ENCODE measurements around the gene PTER.

PTER gene

DNA sequence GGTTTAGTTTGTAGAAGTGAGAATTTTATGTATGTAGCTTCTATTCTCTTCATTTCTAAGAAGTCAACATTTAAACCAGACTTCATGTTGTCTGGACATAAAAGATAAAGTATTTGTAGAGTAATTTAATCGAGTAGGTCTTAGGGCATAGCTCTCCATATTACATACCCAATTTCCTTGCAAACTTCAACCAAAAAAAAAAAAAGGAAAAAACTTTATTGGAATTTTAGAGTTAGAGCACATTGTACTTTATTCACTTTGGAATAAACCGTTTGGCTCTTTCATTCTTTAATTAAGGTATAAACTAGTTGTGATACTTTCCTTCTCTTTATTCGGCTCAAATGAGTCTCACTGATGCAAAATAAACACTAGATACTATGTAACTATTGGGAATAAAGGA, 36.0 kb downstream of the PTER start:
- DNase-seq, result no peak

DNA sequence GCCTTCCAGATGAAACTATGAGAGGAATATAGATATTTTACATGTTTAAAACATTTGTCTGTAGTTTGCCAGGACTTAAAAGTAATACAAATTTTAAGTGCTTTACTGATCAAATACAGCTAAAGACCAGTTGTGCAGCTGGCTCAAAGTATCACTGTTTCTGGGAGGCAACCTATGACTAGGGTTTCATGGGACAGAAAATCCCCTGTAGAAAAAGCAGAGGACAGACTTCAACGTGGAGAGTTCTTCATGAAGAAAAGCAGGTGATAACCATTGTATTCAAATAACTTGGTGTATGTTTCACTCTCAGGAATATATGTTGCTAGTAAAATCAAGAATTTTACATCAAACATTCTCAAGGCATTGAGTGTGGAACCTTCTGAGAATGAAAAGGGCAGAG, 40.9 kb downstream of the PTER start:
- DNase-seq, result no peak

DNA sequence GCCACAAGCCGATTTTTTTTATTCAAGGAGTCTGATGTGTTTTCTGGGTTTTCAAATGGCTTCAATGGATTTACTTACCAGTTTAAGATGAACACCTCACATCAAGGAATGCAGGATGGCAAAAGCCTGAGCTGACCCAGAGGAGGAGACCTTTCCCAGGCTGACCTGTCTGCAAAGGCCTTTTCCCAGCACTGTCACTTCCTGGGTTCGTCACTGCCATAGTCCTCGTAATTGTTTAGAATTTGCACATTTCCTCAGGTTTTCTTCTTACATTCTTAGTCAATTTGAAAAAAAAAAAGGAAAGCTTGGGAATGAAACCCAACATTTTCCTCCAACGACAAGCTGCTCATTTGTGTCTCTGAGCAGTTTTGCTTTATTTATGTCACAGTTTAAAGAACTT, 42.0 kb downstream of the PTER start:
- DNase-seq, result no peak

DNA sequence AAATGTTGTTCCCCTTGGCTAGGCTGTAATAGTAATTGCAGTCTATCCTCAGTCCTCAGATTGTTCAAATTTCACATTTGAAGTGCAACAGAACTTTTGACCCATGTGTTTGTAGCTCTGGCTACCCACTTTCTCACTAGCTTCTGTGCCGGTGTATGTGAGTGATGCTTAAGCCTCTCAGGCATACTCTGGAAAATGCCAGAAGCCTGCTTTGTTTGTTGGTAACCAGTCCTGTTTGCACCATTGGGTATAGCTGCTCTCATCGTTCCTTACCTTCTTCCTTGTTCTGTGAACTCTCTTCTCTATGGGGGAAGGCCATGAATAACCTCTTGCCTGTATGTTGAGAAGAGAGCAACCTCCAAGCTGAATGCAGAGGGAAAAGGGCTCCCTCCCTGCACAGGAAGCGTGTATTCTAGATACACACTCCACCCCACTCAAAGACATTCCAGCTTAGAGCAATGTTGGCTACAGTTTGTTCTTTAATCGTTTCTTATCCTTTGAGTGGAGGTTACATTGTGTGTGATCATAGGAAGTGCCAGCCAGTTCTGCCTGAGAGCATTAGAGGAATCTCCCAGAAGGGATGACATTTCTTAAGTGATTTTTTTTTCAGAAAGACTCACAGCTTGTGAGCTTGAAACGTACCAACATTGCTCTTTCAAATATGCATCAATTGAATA, 44.4 kb downstream of the PTER start:
- no peak for DNase-seq

DNA sequence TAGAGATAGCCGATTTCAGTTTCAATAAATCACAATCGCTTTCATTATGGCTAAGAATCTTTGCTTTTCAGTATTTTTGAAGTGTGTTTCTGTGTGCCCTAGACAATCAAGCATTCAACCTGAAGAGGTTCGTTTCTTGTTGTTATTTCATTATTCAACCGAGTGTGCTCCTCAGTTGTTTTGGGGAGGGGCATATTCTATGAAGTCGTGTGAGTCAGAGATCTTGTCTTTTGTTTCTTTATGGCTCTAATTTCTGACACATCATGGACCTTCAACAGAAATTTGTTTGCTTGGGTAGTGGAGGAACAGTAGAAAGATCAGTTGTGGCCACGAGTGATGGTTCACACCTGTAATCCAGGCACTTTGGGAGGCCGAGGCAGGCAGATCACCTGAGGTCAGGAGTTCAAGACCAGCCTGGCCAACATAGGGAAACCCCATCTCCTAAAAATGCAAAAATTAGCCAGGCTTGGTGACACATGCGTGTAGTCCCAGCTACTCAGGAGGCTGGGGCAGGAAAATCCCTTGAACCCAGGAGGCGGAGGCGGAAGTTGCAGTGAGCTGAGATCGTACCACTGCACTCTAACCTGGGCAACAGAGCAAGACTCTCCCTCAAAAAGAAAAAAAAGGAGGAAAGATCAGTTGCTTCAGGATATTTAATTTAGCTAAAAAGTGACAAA, 46.6 kb downstream of the PTER start:
- no peak for DNase-seq

DNA sequence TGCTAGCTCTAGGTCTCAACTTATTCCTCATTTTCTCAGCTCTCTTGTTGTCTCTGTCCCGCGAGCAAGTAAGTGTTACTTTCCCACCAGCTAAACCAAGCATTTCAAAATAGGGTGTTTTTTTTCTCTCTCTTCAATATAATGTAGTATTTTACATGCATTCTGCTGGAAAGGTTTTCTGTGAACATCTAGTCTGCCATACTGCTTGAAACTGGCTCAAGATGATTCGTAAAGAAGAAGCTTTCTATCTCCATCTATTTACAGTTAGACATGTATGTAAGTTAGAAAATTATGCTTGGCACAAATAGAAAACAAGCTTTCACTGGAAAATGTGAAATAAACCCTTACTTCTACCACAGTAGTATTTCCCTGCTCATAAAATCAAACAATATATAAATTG, 53.7 kb downstream of the PTER start:
- no peak for DNase-seq

DNA sequence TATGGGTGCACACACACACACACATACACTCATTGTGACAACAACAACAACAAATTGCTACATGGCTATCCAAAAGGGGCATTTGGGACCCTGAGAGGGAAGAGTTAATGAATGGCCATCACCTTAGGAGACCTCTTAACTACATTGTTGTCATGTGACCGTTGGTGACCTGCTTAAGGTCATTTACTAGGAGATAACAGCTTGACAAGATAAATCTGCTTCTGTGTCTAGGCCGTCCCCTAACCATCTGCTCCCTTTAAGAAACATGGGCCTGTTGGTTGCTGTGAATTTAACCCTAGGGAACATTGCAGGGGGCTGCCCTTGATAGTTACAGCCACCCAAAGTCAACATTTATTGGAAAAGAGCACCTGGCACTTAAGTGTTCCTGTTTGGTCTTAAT, 55.1 kb downstream of the PTER start:
- DNase-seq, result no peak

DNA sequence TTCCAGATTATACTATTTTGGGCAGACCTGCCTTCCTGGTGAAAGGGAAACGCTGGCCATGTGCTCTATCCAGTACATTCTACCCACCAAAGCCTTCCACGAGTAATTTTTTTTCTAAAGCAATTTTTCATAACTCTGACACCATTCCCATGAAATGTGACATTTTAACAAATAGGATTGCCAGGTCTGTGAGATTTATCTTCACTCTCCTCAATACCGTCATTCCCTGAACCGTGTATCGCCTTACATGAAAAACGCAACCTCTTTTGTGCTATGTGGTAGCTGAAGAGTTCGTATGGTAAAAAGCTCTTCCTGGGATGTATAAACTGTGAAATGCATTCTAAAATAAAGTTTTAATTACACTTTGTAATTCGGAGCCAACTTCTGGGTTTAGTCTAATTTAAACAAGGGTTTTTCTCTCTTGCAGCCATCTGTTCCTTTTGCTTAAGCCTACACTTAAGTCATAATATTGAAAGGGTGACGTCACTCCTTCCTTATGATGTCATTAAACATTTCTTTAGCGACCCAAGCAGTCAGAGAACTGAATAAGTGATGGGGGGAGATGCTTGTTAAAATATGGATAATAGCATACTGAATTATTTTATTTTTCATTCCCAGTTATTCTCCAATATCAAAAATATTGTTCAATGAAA, 57.2 kb downstream of the PTER start:
- no peak for DNase-seq

DNA sequence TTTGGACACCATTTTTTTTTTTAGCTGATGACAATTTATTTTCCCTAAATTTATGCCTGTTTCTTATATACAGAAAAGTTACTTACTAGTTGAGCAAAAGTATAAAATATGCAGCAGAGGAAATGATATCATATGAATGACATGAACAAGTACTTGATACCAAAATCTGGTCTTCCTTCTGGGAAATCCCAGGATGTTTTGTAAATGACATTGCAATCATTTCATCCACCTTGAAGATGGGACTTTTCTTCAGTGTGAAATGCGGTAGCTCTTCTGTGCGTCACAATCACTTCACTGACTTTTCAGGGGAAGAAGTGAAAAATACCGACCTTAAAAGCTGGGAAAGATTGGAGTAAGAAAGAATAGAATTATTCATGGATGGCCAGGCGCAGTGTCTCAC, 61.1 kb downstream of the PTER start:
- no peak for DNase-seq

DNA sequence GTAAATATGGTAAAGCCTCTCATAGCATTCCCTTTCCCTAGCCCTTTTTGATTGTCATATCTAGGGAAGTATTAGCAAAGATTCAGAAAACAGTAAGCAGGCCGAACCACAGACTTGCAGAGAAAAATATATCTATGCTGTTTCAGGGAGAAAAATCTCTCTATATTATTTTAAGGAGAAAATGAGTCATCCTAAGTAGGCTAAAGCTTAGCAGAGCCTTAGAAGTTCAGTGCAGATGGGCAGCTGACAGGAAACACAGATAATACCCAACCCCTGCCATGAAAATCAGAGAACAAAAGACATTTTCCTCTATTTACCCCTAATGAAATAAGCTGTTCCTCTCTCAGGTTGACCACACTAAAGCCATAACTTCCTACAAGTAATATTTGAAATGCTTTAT, 68.4 kb downstream of the PTER start:
- DNase-seq, result no peak

DNA sequence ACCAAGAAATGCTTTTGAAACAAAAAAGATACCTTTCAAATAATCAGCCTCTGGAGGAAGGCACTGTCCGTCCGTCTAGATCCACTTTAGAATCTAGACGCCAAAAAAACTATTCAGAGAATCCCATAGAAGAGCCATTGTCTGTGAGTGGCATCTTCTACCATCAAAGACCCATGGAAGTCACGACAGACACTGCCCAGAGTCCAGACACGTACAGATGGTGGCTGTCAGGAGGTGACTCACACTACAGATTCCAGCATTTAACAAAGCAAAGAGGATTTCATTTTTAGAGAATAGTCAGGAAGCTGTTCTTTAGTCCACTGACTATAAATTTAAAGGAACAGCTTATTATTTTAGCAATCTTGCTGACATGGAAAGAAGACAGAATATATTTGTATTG, 73.2 kb downstream of the PTER start:
- peak in 1 of 14 donors; percentile 18 for DNase-seq

DNA sequence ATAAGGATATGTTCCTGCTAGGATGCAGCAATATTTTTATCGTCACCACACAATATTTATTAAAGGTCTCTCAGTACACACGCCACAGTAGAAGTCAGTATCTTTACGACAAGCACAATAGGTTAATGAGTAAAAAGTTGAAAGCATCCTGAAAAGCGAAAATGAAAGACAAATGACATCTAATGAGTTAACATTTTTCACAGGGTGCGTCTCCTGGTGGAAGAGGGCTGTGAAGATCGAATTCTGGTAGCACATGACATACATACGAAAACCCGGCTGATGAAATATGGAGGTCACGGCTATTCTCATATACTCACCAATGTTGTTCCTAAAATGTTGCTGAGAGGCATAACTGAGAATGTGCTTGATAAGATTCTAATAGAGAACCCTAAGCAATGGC, 74.0 kb downstream of the PTER start:
- DNase-seq, result no peak

DNA sequence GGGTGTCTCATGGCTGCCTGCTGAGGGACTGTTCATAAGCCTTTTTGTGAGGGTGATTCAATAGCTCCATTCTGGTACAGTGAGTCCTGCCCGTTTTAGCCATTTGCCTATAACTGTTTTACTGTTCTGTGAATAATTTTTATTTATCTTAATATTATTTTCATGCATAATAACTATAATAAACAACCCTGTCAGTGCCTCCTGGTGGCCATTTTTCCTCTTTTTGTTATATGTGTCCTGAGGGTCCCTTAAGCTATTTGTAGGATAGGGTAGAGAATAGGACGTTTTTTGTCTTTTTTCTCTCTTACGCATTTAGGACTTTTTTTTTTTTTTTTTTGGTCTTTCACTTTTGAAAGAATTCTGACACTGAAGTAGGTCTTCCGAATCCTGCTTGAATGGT, 82.0 kb downstream of the PTER start:
- peak in 1 of 14 donors; percentile 44 for DNase-seq

DNA sequence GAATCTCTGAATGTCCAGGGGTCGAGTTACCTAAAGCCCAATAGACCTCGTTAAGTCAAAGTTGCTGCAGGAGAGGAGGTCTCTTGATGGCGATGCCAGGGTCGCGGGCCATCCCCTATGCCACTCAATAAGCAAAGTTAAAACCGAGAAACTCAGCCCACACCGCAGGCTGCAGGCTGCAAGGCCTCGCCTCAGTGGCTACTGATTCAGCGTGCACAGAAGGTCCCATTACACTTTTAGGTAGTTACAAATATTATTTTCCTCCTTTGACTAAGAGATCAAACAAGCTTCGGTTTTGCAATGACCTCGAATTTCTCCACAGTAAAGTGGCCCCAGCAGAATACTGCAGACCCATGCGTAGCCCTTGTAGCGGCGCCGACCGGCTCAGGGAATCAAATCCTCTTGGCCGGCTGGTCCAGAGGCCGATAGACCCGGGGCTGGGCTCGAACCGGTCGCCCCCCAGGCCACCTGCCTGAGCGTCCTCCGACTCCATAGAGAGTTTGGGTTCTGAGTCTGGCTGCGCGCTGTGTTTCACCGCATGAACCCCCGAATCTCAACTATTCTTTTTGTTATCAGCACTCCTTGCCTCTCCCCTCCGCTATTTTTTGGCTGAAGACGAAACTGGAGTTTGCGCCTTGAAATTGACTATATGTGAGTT, 82.6 kb downstream of the PTER start:
- DNase-seq, result peak in 2 of 14 donors; percentile 5 to 66

DNA sequence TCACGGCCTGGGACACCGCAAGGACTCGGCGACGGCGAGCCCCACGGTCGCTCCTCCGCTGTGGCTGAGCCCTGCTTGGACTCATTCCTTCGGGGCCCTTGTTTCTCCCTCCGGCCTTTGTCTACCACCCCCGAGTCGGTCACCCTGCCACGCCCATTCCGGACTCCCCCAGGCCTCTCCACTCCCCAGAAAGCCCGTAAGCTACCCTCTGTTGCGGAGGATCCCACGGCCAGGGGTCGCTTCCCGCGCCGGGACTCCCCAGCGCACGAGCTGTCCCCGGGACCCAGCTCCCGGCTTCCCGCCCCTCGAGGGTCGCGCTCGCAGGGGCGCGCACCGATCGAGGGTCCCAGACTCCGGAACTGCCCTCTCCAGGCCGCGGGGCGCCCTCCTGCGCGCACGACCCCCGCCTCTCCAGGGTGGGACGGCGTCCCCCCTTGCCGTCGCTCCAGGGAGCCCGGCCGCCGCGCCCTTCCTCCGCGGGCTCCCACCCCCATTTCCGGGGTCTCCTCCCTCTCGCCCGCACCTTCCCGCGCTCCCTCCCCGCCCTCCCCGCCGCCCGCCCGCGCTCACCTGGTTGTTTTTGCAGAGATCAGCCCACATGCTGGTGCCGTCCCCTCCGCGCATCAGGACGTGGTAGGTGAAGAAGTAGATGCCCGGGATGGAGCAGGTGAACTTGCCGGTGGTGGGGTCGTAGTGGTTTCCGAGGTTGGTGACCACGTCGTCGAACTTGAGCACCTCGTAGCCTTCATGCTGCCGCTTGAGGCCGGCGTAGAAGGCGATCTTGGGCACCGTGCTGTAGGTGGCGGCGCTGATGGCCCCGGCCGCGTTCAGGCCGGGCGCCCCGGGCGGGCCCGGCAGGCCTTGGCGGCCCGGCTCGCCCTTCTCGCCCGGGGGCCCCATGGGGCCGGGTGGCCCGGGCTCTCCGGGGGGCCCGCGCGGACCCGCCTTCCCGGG, 83.4 kb downstream of the PTER start:
- peak in 1 of 14 donors; percentile 36 for DNase-seq

DNA sequence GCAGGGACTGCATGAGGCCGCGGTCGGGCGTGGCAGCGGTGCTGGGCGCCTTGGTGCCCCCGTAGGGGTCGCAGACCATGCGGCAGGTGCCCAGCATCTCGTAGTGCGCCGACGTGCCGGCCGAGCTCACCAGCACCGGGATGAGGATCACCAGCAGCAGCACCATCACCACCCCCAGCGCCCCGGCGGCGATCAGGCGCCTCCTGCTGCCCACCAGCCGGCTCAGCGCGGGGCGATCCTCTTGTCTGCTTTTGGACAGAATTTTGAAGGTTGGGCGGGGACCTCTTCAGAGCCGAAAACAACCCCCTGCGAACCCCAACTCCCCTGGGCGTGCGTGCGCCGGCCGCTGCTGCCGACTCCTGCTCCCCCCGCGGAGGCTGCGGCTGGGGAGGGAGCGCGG, 84.1 kb downstream of the PTER start:
- peak in 1 of 14 donors; percentile 46 for DNase-seq

DNA sequence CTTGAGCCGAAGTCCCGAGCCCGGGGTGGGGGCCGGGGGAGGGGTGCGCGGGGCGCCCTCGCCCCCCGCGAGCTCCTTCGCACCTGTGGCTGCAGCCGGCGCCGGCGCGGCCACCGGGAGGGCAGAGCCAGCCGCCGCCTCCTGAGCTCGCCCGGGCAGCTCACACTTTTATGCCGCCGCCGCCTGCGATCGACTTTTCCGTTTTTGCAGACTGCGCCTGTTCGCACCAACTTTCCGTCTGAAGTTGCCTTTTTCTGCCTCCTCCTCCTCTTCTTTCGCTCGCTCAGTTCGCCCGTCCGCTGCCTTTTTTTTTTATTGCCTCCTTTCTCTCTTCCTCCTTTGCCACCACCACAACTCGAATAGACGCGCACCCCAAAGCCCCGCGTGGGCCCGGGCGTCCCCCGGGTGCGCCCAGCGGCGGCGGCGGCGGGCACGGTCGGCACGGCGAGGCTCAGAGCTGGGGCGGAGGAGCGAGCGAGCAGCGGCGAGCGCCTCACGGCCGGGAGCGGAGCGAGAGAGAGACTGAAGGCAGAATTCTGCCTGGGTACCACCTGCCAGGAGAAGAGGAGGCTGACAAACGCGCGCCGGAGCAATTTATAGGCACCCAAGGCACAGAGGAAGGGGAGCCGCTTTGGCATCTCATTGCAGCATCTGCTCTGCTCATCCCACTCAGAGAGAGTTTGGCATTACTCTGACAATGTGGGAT, 84.7 kb downstream of the PTER start, which contains the start of gene C1QL3:
Gene C1QL3, minus strand, starts transcription at position 569 of the 706 bp plus-strand sequence. CDS start 814 bp downstream, outside the sequence.
- DNase-seq, result peak in 1 of 14 donors; percentile 57

DNA sequence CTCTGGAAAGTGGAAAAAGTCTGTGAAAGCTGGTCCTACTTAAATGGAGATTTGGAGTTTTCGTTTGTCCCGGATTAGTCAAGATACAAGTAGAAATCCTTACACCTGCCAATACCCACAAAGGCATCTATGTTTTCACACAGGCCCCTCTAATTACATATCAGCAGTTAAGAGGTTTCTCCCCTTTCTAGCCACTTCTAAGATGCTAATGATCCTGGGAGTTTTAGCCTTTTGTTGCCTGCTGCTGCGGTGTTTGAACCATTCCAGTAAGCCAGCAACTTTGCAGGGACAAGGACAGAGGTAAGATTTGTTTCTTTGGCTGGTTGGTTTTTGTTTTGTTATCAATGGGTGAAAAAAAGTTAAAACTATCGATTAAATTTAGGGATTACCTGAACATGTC, 90.6 kb downstream of the PTER start:
- no peak for DNase-seq

DNA sequence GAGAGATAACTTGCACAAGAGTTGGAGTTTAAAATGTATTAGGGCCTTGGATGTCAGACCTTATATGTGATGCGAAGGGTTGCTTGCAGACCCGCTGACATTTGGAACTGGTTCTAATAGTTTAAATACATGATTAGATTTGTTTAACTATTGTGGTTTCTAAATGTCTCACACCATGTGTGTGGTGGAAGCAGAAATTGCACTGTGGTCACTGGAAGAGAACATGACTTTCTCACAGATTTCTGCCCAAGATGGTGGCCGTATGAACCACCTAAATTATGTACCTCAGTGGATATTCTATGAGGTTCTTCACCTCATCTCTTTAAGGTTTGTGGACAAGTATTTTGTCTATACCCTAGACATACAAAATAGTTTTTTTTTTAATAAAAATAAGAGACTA, 93.0 kb downstream of the PTER start:
- no peak for DNase-seq

DNA sequence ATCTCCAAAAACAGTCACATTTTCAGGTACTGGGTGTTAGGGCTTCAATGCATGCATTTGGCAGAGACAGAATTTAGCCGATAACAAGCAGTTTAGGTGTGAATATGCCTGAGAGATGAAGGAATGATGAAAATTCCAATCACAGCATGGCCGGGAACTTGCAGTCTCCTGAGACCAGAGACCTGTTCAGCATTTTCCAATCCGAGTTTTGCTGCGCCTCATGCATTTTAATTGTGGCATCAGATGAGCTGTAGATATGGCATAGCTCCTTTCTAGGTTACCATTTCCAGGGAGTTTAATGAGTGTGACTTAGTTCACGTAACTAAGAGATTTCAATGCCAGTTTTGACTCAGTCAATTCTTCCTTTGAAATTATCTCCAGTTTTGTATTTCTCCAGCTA, 99.3 kb downstream of the PTER start:
- DNase-seq, result no peak

DNA sequence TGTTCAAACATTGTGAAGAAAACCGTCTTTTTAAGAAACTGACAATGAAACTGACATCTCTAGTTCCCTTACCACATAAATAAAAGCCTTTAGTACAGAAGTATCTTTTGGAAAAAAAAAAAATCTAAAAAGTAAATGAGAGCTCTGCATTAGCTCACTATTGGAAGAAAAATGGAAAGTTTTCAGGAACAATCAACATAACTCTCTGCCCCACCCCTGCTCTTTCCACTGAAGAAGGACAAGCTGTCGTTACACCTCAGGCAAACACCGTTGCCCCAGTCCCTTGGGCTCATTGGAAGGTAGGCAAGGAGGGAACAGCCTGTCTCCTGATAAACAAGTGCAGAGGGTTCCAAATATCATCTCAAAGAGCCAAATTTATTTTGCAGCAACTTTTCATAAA, 107.3 kb downstream of the PTER start:
- DNase-seq, result no peak

Measured in C1 segment of cervical spinal cord (tissue), 14 donors.